GM12878 (cell line): ENCODE measurements around the gene IFT122. TPM values are rescaled to one million over a fixed set of nuclear protein-coding genes. Genes with fewer than 3 reads are reported as not detected.

Source experiments
- ATAC-seq: fragments of 200-7000 bp; cut with Tn5 transposase; 3 replicates; pipeline ENCODE4 v1.9.1; 2020; ENCODE audit warnings: mild to moderate bottlenecking, moderate library complexity
- BruUV-seq: library from RNA; stranded (reverse); fragments of 400-500 nt; replicated peaks from 2 replicates; lab custom pipeline; 2021; lab: Mats Ljungman, UMichigan
- CTCF ChIA-PET: fragments of 300-600 bp; sonication (Branson Sonifier 250); formaldehyde crosslinking; extraction: SDS; loops from one replicate; lab custom pipeline; 2021; ENCODE audit warnings: inconsistent platforms; lab: Yijun Ruan, JAX
- POLR2A ChIA-PET: fragments of 350-600 bp; formaldehyde crosslinking; extraction: SDS; loops from one replicate; lab custom pipeline; 2021; ENCODE audit warnings: inconsistent platforms; lab: Charles Lee
- RAD21 ChIA-PET: fragments of 300-600 bp; sonication (Branson Sonifier 250); formaldehyde crosslinking; loops from one replicate; lab custom pipeline; 2023; ENCODE audit warnings: antibody characterized with exemption; ENCODE audit not compliant: unreplicated experiment; lab: Charles Lee
- SMC1A ChIA-PET: fragments of 300-600 bp; sonication (Branson Sonifier 250); formaldehyde crosslinking; loops from one replicate; lab custom pipeline; 2023; ENCODE audit not compliant: unreplicated experiment, uncharacterized antibody; lab: Charles Lee
- DNase-seq: peaks from one replicate; pipeline ENCODE4 v3.0.0-alpha.2; 2011; ENCODE audit warnings: low read depth, low spot score
- FAIRE-seq: peaks from 3 replicates; lab custom pipeline; 2011; peaks lifted over from hg19 to GRCh38; lab: Jason Lieb, UNC
- H2AFZ ChIP-seq: 2 replicates; pipeline ENCODE4 v1.6.0; 2011; ENCODE audit warnings: low read depth, low read length, control low read depth; ENCODE audit not compliant: control insufficient read depth
- H3K27ac ChIP-seq: 2 replicates; pipeline ENCODE4 v1.5.1; 2011; ENCODE audit warnings: control low read depth; ENCODE audit not compliant: control insufficient read depth, insufficient read depth
- H3K27me3 ChIP-seq, 2 experiments: replicated peaks in 1 of 2; 2 replicates each; pipeline versions ENCODE4 v1.6.0 to v1.6.1; 2011; ENCODE audit warnings: low read length in 1 of 2; ENCODE audit not compliant: control insufficient read depth in 2 of 2, insufficient read depth in 2 of 2
- H3K36me3 ChIP-seq, 2 experiments: 2 replicates each; pipeline ENCODE4 v1.5.1; 2011; ENCODE audit warnings: low read length in 1 of 2; ENCODE audit not compliant: control insufficient read depth in 2 of 2, insufficient read depth in 2 of 2
- H3K4me1 ChIP-seq: 2 replicates; pipeline ENCODE4 v1.6.1; 2011; ENCODE audit warnings: mild to moderate bottlenecking, low read length, moderate library complexity, mixed read lengths; ENCODE audit not compliant: control insufficient read depth, insufficient read depth
- H3K4me2 ChIP-seq: 2 replicates; pipeline ENCODE4 v1.6.0; 2011; ENCODE audit warnings: control low read depth; ENCODE audit not compliant: control insufficient read depth, insufficient read depth
- H3K4me3 ChIP-seq: fragments of 200-600 bp; sonication (generic); 2 replicates; pipeline ENCODE4 v1.5.1; 2016
- H3K79me2 ChIP-seq: 2 replicates; pipeline ENCODE4 v1.6.0; 2011; ENCODE audit warnings: low read length; ENCODE audit not compliant: control insufficient read depth, insufficient read depth
- H3K9ac ChIP-seq: 2 replicates; pipeline ENCODE4 v1.8.0; 2011; ENCODE audit warnings: low read length, control low read depth, mixed read lengths; ENCODE audit not compliant: control insufficient read depth, insufficient read depth
- H3K9me3 ChIP-seq: replicated peaks from 3 replicates; pipeline ENCODE4 v1.5.1; 2011; ENCODE audit warnings: mild to moderate bottlenecking, low read length; ENCODE audit not compliant: control insufficient read depth, insufficient read depth
- H4K20me1 ChIP-seq: 2 replicates; pipeline ENCODE4 v1.6.0; 2011; ENCODE audit not compliant: control insufficient read depth, insufficient read depth
- ASH2L ChIP-seq: fragments of 300-600, 200-600 bp; sonication (generic); IDR thresholded peaks from 2 replicates; pipeline ENCODE4 v1.6.1; 2017; ENCODE audit warnings: low read depth, mild to moderate bottlenecking, borderline replicate concordance
- BMI1 ChIP-seq: fragments of 450-650 bp; IDR thresholded peaks from 2 replicates; pipeline ENCODE4 v1.6.1; 2016; ENCODE audit warnings: mild to moderate bottlenecking, moderate library complexity, borderline replicate concordance
- CHD2 ChIP-seq: IDR thresholded peaks from 2 replicates; pipeline ENCODE4 v1.6.1; 2011; ENCODE audit warnings: low read depth, low read length, improper control_type of control experiment, borderline replicate concordance
- CHD4 ChIP-seq: fragments of 200-600 bp; sonication (generic); IDR thresholded peaks from 2 replicates; pipeline ENCODE4 v1.6.1; 2016; ENCODE audit warnings: mild to moderate bottlenecking
- IKZF2 ChIP-seq, 2 experiments: fragments of 450-650 bp; IDR thresholded peaks; 2 replicates each; pipeline ENCODE4 v1.6.1; 2017; ENCODE audit warnings: mild to moderate bottlenecking in 2 of 2, moderate library complexity in 2 of 2
- MAX ChIP-seq: IDR thresholded peaks from 2 replicates; pipeline ENCODE4 v1.6.1; 2012; ENCODE audit warnings: low read depth, low read length, improper control_type of control experiment
- PAX5 ChIP-seq: IDR thresholded peaks from 2 replicates; pipeline ENCODE4 v1.6.1; 2011; ENCODE audit warnings: low read depth, low read length, borderline replicate concordance
- POLR2A ChIP-seq: IDR thresholded peaks from 2 replicates; pipeline ENCODE4 v1.6.1; 2011; ENCODE audit warnings: low read depth, mild to moderate bottlenecking, low read length
- POU2F2 ChIP-seq: IDR thresholded peaks from 3 replicates; pipeline ENCODE4 v1.6.1; 2011; ENCODE audit warnings: low read depth, mild to moderate bottlenecking, low read length, borderline replicate concordance
- RBBP5 ChIP-seq: fragments of 200-600 bp; sonication (generic); conservative IDR thresholded peaks from 2 replicates; pipeline ENCODE4 v1.6.1; 2016
- RELA ChIP-seq: fragments of 450-650 bp; IDR thresholded peaks from 2 replicates; pipeline ENCODE4 v1.8.0; 2014; ENCODE audit warnings: borderline replicate concordance; ENCODE audit not compliant: partially characterized antibody
- TBL1XR1 ChIP-seq: IDR thresholded peaks from 2 replicates; pipeline ENCODE4 v1.6.1; 2012; ENCODE audit warnings: low read depth, low read length, improper control_type of control experiment
- WRNIP1 ChIP-seq: IDR thresholded peaks from 2 replicates; pipeline ENCODE4 v1.6.1; 2011; ENCODE audit warnings: low read depth, low read length, improper control_type of control experiment, borderline replicate concordance
- WGBS: methylation state at CpG from one replicate; pipeline ENCODE4 v1.1.6; 2016; ENCODE audit warnings: low lambda C conversion rate; ENCODE audit not compliant: insufficient replicate concordance, insufficient coverage; ENCODE audit errors: missing lambda C conversion rate; 5-methylcytosine and 5-hydroxymethylcytosine counted together
- in situ Hi-C: fragments of 300-500 bp; cut with MboI; formaldehyde crosslinking; loops from 9 replicates; pipeline ENCODE4 v1.14.3; 2018; ENCODE audit warnings: mixed read lengths
- intact Hi-C: fragments of 100-400 bp; cut with micrococcal nuclease; formaldehyde crosslinking; loops from one replicate; pipeline ENCODE4 v1.14.2; 2022; ENCODE audit not compliant: unreplicated experiment
- polyA plus RNA-seq, 11 experiments: library from polyadenylated mRNA; depleted of rRNA in 4 of 11; unstranded in 6 of 11; stranded (reverse) in 5 of 11; fragments of >200 nt; fragmentation: Nextera tagmentation in 4 of 11; fragmentation: Illumina TruSeq in 1 of 11; extraction: Ambion mirVana in 4 of 11; extraction: Trizol in 1 of 11; gene quantifications; 1 replicate in 1 of 11; 2 replicates in 10 of 11; pipeline versions ENCODE4 v1.2.1 to v1.2.3, GENCODE V29; 2011 to 2016; ENCODE audit warnings: inconsistent platforms in 2 of 11, missing spikeins in 2 of 11, low read depth in 1 of 11
- total RNA-seq, 4 experiments: library from RNA; depleted of rRNA in 3 of 4; stranded (reverse); fragments of >200 nt in 3 of 4; fragmentation: Illumina TruSeq in 1 of 4; extraction: Trizol in 1 of 4; gene quantifications; 2 replicates each; pipeline versions ENCODE4 v1.2.1 to v1.2.3, GENCODE V29; 2013 to 2021

Gene IFT122
- total and polyA plus RNA-seq, 10 of the 15 experiments (the other 5 are each of a cell fraction or from before 2014, with no cell fraction given), result 1.8 to 19.2 (median 8.4) TPM

- TF ChIP-seq PAX5, result no peak
- no peak for TF ChIP-seq POU2F2
- TF ChIP-seq IKZF2 (IDR thresholded peaks at IDR 0.05), result no peak
- no peak for TF ChIP-seq RBBP5
- TF ChIP-seq WRNIP1, result no peak
- no peak for TF ChIP-seq RELA
- no peak for TF ChIP-seq CHD4
- no peak for TF ChIP-seq POLR2A
- no peak for TF ChIP-seq BMI1
- TF ChIP-seq, all 136 proteins: peak for 0
- Histone ChIP-seq H3K79me2 (no peaks in the 10 kb centered on the region), H3K9me3 (no peaks in the 10 kb centered on the region), H3K9ac (no peak overlapping the region), H2AFZ (no peak overlapping the region), H3K27me3 (no peaks in the 10 kb centered on the region), H4K20me1 (no peaks in the 10 kb centered on the region), H3K4me1 (no peaks in the 10 kb centered on the region), H3K36me3 (no peaks in the 10 kb centered on the region), H3K4me3 (no peak overlapping the region), H3K27ac (no peak overlapping the region), H3K4me2 (no peak overlapping the region)
- BruUV-seq, result no TSS peak
- DNase-seq, result no peak
- ChIA-PET RAD21 (no interaction called here), SMC1A (no interaction called here), POLR2A (no interaction called here), CTCF (no interaction called here)
- in situ Hi-C loops (no loop called here), intact Hi-C loops (no loop called here)
- WGBS, result 55% methylated on average over 16 of the region's 16 CpGs
- no peak for FAIRE-seq
- no peak for ATAC-seq
Observed at GRCh38 chr3:129560269-129560787, 120.3 kb downstream of the IFT122 start.

GRCh38 chr3:129560911-129561594, 121.0 kb downstream of the IFT122 start:
- Histone ChIP-seq H3K27ac (no peak overlapping the region), H2AFZ (no peak overlapping the region), H3K9me3 (no peaks in the 10 kb centered on the region), H3K27me3 (no peaks in the 10 kb centered on the region), H3K36me3 (no peaks in the 10 kb centered on the region), H3K9ac (no peak overlapping the region), H4K20me1 (no peaks in the 10 kb centered on the region), H3K4me2 (no peak overlapping the region), H3K4me3 (no peak overlapping the region), H3K79me2 (no peaks in the 10 kb centered on the region)
- ChIA-PET POLR2A (no interaction called here), CTCF (no interaction called here), SMC1A (no interaction called here), RAD21 (no interaction called here)
- in situ Hi-C loops (no loop called here), intact Hi-C loops (no loop called here)
- ATAC-seq (no peak), DNase-seq (no peak)
- 25% methylated on average over 15 of the region's 18 CpGs for WGBS
- BruUV-seq, result no TSS peak
- TF ChIP-seq CHD2 (no peak), TBL1XR1 (no peak), MAX (no peak), ASH2L (no peak)
- TF ChIP-seq, all 136 proteins: peak for 0
- no peaks in the 10 kb centered on the region for H3K4me1 ChIP-seq
- no peak for FAIRE-seq
